HG03575 (cell line): ENCODE results near the gene IL13RA1.
"Not testable (repeated sequence)": the region's sequence is repeated elsewhere in the genome, so short reads cannot be mapped to it uniquely, and the experiment has no call there.

ENCODE experiments used
- ATAC-seq: cut with Tn5 transposase; IDR thresholded peaks from one replicate; pipeline ENCODE4 v1.9.1; 2021; ENCODE audit not compliant: unreplicated experiment, insufficient number of reproducible peaks, low FRiP score; ENCODE audit errors: extremely low read depth

Gene IL13RA1

GRCh38 chrX:118726887-118727685 lies at the start of gene IL13RA1:
Gene IL13RA1, plus strand, starts transcription at chrX:118727606. Its CDS starts 33 bp downstream, at chrX:118727639.
- ATAC-seq = no peak

GRCh38 chrX:118679290-118679689 lies 48.1 kb upstream of the IL13RA1 start:
- ATAC-seq = no peak

GRCh38 chrX:118682258-118683014 lies 45.0 kb upstream of the IL13RA1 start:
- no peak for ATAC-seq

GRCh38 chrX:118685393-118685792 lies 42.0 kb upstream of the IL13RA1 start:
- ATAC-seq = no peak

GRCh38 chrX:118688935-118689334 lies 38.5 kb upstream of the IL13RA1 start:
- ATAC-seq = no peak

GRCh38 chrX:118693843-118694242 lies 33.6 kb upstream of the IL13RA1 start:
- ATAC-seq = no peak

- ATAC-seq = no peak
Observed at GRCh38 chrX:118694638-118695037, 32.8 kb upstream of the IL13RA1 start.

- no peak for ATAC-seq
Observed at GRCh38 chrX:118698516-118699170, 28.8 kb upstream of the IL13RA1 start.

GRCh38 chrX:118702741-118703140 lies 24.7 kb upstream of the IL13RA1 start:
- ATAC-seq = no peak

GRCh38 chrX:118706681-118707080 lies 20.7 kb upstream of the IL13RA1 start:
- no peak for ATAC-seq

- ATAC-seq = no peak
Observed at GRCh38 chrX:118714521-118714920, 12.9 kb upstream of the IL13RA1 start.

GRCh38 chrX:118715917-118716316 lies 11.5 kb upstream of the IL13RA1 start:
- not testable (repeated sequence) for ATAC-seq

GRCh38 chrX:118716833-118717232 lies 10.6 kb upstream of the IL13RA1 start:
- ATAC-seq = not testable (repeated sequence)

GRCh38 chrX:118717678-118718391 lies 9.6 kb upstream of the IL13RA1 start:
- no peak for ATAC-seq

GRCh38 chrX:118718737-118719136 lies 8.7 kb upstream of the IL13RA1 start:
- no peak for ATAC-seq

- no peak for ATAC-seq
Observed at GRCh38 chrX:118720058-118720707, 7.2 kb upstream of the IL13RA1 start.

GRCh38 chrX:118723376-118723775 lies 4.0 kb upstream of the IL13RA1 start:
- ATAC-seq = no peak

GRCh38 chrX:118724365-118724764 lies 3.0 kb upstream of the IL13RA1 start:
- no peak for ATAC-seq

GRCh38 chrX:118724775-118725174 lies 2.6 kb upstream of the IL13RA1 start:
- ATAC-seq = no peak
